PC-9 (cell line): Measurements from ENCODE around the gene COA3. TPM values are rescaled to one million over a fixed set of nuclear protein-coding genes. Genes with fewer than 3 reads are reported as not detected.

Experiments used
- BruUV-seq: library from RNA; stranded (reverse); fragments of 400-500 nt; replicated peaks from 2 replicates; lab custom pipeline; 2021; lab: Mats Ljungman, UMichigan
- CTCF ChIA-PET: fragments of 300-600 bp; sonication (Branson Sonifier 250); formaldehyde crosslinking; loops from one replicate; lab custom pipeline; 2022; ENCODE audit warnings: antibody characterized with exemption; lab: Charles Lee
- POLR2A ChIA-PET: fragments of 300-600 bp; sonication (Branson Sonifier 250); formaldehyde crosslinking; loops from one replicate; lab custom pipeline; 2022; ENCODE audit warnings: antibody characterized with exemption; ENCODE audit not compliant: unreplicated experiment; lab: Charles Lee
- DNase-seq, 2 experiments: peaks; one replicate each; pipeline versions ENCODE4 v3.0.0 to v3.0.0-alpha.2; 2015 to 2022; ENCODE audit warnings: mixed read lengths in 1 of 2
- H2AFZ ChIP-seq: fragments of 200-600 bp; sonication (generic); 2 replicates; pipeline ENCODE4 v1.8.1; 2017; ENCODE audit warnings: antibody characterized with exemption
- H3F3A ChIP-seq: fragments of 200-600 bp; sonication (generic); 2 replicates; pipeline ENCODE4 v1.8.1; 2017; ENCODE audit warnings: antibody characterized with exemption, mild to moderate bottlenecking, low read depth; ENCODE audit not compliant: insufficient read depth
- H3K27ac ChIP-seq: fragments of 200-600 bp; sonication (generic); 2 replicates; pipeline ENCODE4 v1.6.1; 2016; ENCODE audit warnings: mixed run types
- H3K27me3 ChIP-seq: fragments of 200-600 bp; sonication (generic); 2 replicates; pipeline ENCODE4 v1.6.1; 2016; ENCODE audit warnings: low read depth, mixed run types; ENCODE audit not compliant: insufficient read depth
- H3K36me3 ChIP-seq: fragments of 200-600 bp; sonication (generic); 2 replicates; pipeline ENCODE4 v1.6.1; 2016; ENCODE audit warnings: low read depth, mixed run types
- H3K4me1 ChIP-seq: fragments of 200-600 bp; sonication (generic); replicated peaks from 2 replicates; pipeline ENCODE4 v1.6.1; 2016; ENCODE audit warnings: mixed run types; ENCODE audit not compliant: insufficient read depth
- H3K4me2 ChIP-seq: fragments of 200-600 bp; sonication (generic); 2 replicates; pipeline ENCODE4 v1.6.1; 2017; ENCODE audit warnings: mixed run types
- H3K4me3 ChIP-seq: fragments of 200-600 bp; sonication (generic); 2 replicates; pipeline ENCODE4 v1.6.1; 2016; ENCODE audit warnings: mixed run types
- H3K79me2 ChIP-seq: fragments of 200-600 bp; sonication (generic); 2 replicates; pipeline ENCODE4 v1.6.1; 2017; ENCODE audit warnings: low read depth, mixed run types
- H3K9me2 ChIP-seq: fragments of 200-600 bp; sonication (generic); 2 replicates; pipeline ENCODE4 v1.8.1; 2017; ENCODE audit warnings: mild to moderate bottlenecking; ENCODE audit not compliant: insufficient read depth
- H3K9me3 ChIP-seq: fragments of 200-600 bp; sonication (generic); 2 replicates; pipeline ENCODE4 v1.8.1; 2016; ENCODE audit warnings: low read depth; ENCODE audit not compliant: insufficient read depth
- H4K20me1 ChIP-seq: fragments of 200-600 bp; sonication (generic); 2 replicates; pipeline ENCODE4 v1.8.1; 2017; ENCODE audit not compliant: insufficient read depth
- EZH2 ChIP-seq: fragments of 200-600 bp; sonication (generic); IDR thresholded peaks from 2 replicates; pipeline ENCODE4 v1.8.0; 2017; ENCODE audit warnings: antibody characterized with exemption, low read depth
- intact Hi-C: fragments of 100-400 bp; cut with micrococcal nuclease; formaldehyde crosslinking; loops from one replicate; pipeline ENCODE4 v1.10.0; 2022; ENCODE audit not compliant: unreplicated experiment
- total RNA-seq: library from RNA; stranded (reverse); gene quantifications from 2 replicates; pipeline ENCODE4 v1.2.3, GENCODE V29; 2021
- TF ChIP-seq, protein P1 (sequence below): fragments of 200-600 bp; sonication (generic); conservative IDR thresholded peaks from 2 replicates; pipeline ENCODE4 v1.6.1; 2017; ENCODE audit warnings: mixed run types, antibody characterized with exemption, mild to moderate bottlenecking, moderate library complexity

COA3 gene
- total RNA-seq, 1 experiment from 2014 or later = 49.9 TPM

DNA sequence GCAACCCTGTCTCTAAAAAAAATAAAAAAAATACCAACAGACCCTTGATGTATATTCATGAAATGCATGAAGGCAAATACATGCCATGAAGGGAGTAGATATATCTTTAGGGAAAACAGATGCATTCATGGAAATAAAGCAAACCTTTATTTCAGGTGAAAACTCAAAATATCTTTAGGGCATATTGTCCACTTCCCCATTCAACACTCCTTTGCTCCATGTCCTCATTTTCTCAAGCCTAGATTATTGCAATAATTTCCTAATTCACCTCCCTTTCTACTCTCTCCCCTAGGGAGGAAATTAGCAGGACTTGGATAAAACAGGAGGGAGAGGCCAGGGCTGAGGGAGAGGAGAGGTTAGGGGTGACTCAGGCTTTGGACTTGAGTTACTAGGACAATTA lies 31.0 kb downstream of the COA3 start:
- no peak for DNase-seq
- H3K9me3 ChIP-seq = no peaks in the 10 kb centered on the region
- no peak overlapping the region for H3K4me3 ChIP-seq
- H3F3A ChIP-seq = no peaks in the 10 kb centered on the region
- no peaks in the 10 kb centered on the region for H3K36me3 ChIP-seq
- no peak overlapping the region for H3K4me2 ChIP-seq
- no peaks in the 10 kb centered on the region for H3K9me2 ChIP-seq
- no peaks in the 10 kb centered on the region for H3K79me2 ChIP-seq
- H3K27ac ChIP-seq = no peak overlapping the region
- TF ChIP-seq, protein P1, sequence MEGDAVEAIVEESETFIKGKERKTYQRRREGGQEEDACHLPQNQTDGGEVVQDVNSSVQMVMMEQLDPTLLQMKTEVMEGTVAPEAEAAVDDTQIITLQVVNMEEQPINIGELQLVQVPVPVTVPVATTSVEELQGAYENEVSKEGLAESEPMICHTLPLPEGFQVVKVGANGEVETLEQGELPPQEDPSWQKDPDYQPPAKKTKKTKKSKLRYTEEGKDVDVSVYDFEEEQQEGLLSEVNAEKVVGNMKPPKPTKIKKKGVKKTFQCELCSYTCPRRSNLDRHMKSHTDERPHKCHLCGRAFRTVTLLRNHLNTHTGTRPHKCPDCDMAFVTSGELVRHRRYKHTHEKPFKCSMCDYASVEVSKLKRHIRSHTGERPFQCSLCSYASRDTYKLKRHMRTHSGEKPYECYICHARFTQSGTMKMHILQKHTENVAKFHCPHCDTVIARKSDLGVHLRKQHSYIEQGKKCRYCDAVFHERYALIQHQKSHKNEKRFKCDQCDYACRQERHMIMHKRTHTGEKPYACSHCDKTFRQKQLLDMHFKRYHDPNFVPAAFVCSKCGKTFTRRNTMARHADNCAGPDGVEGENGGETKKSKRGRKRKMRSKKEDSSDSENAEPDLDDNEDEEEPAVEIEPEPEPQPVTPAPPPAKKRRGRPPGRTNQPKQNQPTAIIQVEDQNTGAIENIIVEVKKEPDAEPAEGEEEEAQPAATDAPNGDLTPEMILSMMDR = no peak
- no peak for TF ChIP-seq EZH2
- BruUV-seq = no TSS peak
- H3K27me3 ChIP-seq = no peaks in the 10 kb centered on the region
- intact Hi-C loops = no loop called here
- no peaks in the 10 kb centered on the region; the same call in 1 of the 2 replicates for H3K4me1 ChIP-seq
- POLR2A ChIA-PET = no interaction called here
- H2AFZ ChIP-seq = no peak overlapping the region
- CTCF ChIA-PET = no interaction called here
- H4K20me1 ChIP-seq = no peaks in the 10 kb centered on the region

DNA sequence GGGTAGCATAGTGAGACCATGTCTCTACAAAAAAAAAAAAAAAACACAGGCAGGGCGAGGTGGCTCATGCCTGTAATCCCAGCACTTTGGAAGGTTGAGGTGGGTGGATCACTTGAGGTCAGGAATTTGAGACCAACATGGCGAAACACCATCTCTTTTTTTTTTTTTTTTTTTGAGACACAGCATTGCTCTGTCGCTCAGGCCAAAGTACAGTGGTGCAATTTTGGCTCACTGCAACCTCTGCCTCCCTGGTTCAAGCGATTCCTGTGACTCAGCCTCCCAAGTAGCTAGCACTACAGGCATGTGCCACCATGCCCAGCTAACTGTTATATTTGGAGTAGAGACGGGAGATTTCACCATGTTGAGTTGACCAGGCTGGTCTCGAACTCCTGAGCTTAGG lies 32.4 kb downstream of the COA3 start:
- ChIA-PET CTCF (no interaction called here), POLR2A (interaction anchor here (0.6 to 1.0 kb wide), 2 partner anchors 235 to 357 kb away, joined by 4 to 5 read pairs; no protein-coding TSS in a partner anchor)
- no peaks in the 10 kb centered on the region for H3K4me1 ChIP-seq
- DNase-seq = no peak
- no peak overlapping the region for H3K4me3 ChIP-seq
- no peaks in the 10 kb centered on the region for H3K9me3 ChIP-seq
- no peaks in the 10 kb centered on the region for H3F3A ChIP-seq
- no TSS peak for BruUV-seq
- peaks cover 6% of the 10 kb centered on the region; the same call in 1 of the 2 replicates for H3K27me3 ChIP-seq
- TF ChIP-seq, protein P1 = no peak
- TF ChIP-seq EZH2 = no peak
- H2AFZ ChIP-seq = no peak overlapping the region
- H3K4me2 ChIP-seq = no peak overlapping the region
- H3K79me2 ChIP-seq = no peaks in the 10 kb centered on the region
- H3K9me2 ChIP-seq = no peaks in the 10 kb centered on the region
- H4K20me1 ChIP-seq = no peaks in the 10 kb centered on the region
- intact Hi-C loops = no loop called here
- no peaks in the 10 kb centered on the region for H3K36me3 ChIP-seq
- H3K27ac ChIP-seq = no peak overlapping the region

DNA sequence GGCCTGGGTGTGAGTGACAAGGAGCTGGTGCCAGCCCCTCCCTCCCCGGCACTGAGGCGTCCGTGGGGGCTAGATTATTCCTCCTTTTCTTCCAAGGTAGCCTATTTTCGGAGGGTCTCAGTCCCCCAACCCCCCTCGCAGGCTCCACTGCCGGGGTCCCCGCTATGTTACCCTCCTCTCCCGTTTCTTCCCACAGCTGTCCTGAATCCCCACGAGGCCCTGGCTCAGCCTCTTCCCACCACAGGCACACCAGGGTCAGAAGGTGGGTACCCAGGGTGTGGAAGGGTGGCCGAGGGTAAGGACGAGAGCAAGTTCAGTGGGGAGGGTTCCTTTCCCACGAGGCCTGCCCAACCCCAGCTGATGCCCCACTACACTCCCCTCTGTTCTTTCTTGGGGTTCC lies 36.9 kb downstream of the COA3 start:
- no peaks in the 10 kb centered on the region for H3F3A ChIP-seq
- no peaks in the 10 kb centered on the region for H4K20me1 ChIP-seq
- H3K27me3 ChIP-seq = peaks cover 17% of the 10 kb centered on the region
- H3K9me3 ChIP-seq = no peaks in the 10 kb centered on the region
- H3K79me2 ChIP-seq = no peaks in the 10 kb centered on the region
- H3K36me3 ChIP-seq = no peaks in the 10 kb centered on the region
- ChIA-PET CTCF (no interaction called here), POLR2A (no interaction called here)
- no peak for TF ChIP-seq EZH2
- TF ChIP-seq, protein P1 = no peak
- DNase-seq = no peak
- H3K4me3 ChIP-seq = no peak overlapping the region
- no peaks in the 10 kb centered on the region for H3K4me1 ChIP-seq
- H3K4me2 ChIP-seq = no peak overlapping the region; the same call in 1 of the 2 replicates
- H2AFZ ChIP-seq = no peak overlapping the region
- no peak overlapping the region for H3K27ac ChIP-seq
- intact Hi-C loops = loop anchor here (2.0 kb wide), 1 partner anchor 41 kb away; no protein-coding TSS in a partner anchor
- no TSS peak for BruUV-seq
- H3K9me2 ChIP-seq = no peaks in the 10 kb centered on the region
